ENCODE data around the gene DLL4.

GRCh38 chr15:40955141-40955903, 26.2 kb downstream of the DLL4 start:
- TF ChIP-seq POLR2AphosphoS5 (IDR thresholded peaks at IDR 0.05; ENCODE audit: low read depth, low read length), result no peak
- TF ChIP-seq FOXP2 (optimal IDR thresholded peaks at IDR 0.05; ENCODE audit: borderline replicate concordance, extremely low read depth, extremely low read length, insufficient read depth), result no peak
- TF ChIP-seq TAF1 (IDR thresholded peaks at IDR 0.05; ENCODE audit: borderline replicate concordance, insufficient read depth, low read length), result no peak
